IMR-90 (cell line): ENCODE measurements around the gene H1-8. TPM values are rescaled to one million over a fixed set of nuclear protein-coding genes. Genes with fewer than 3 reads are reported as not detected.

Source experiments
- ATAC-seq: fragments of 200-7000 bp; cut with Tn5 transposase; 2 replicates; pipeline ENCODE4 v1.9.1; 2020; ENCODE audit warnings: low read depth, mild to moderate bottlenecking, moderate library complexity
- BruUV-seq: library from RNA; stranded (reverse); fragments of 400-500 nt; replicated peaks from 2 replicates; lab custom pipeline; 2021; lab: Mats Ljungman, UMichigan
- CTCF ChIA-PET: fragments of 300-600 bp; formaldehyde crosslinking; extraction: SDS; loops from one replicate; lab custom pipeline; 2021; ENCODE audit warnings: antibody characterized with exemption; lab: Yijun Ruan, JAX
- POLR2A ChIA-PET: fragments of 300-600 bp; sonication (Branson Sonifier 250); formaldehyde crosslinking; loops from one replicate; lab custom pipeline; 2022; ENCODE audit warnings: antibody characterized with exemption; ENCODE audit not compliant: unreplicated experiment; lab: Charles Lee
- DNase-seq: peaks from one replicate; pipeline ENCODE4 v3.0.0; 2013
- H2AFZ ChIP-seq: replicated peaks from 2 replicates; pipeline ENCODE3; 2013; ENCODE audit warnings: low read length, mild to moderate bottlenecking; ENCODE audit not compliant: poor library complexity
- H2AK5ac ChIP-seq: 2 replicates; pipeline ENCODE4 v1.6.1; 2013; ENCODE audit warnings: low read depth, low read length, inconsistent platforms
- H2AK9ac ChIP-seq: replicated peaks from 2 replicates; pipeline ENCODE3; 2013; ENCODE audit warnings: mild to moderate bottlenecking, low read depth, low read length, moderate library complexity; ENCODE audit not compliant: poor library complexity
- H2BK120ac ChIP-seq: 2 replicates; pipeline ENCODE4 v1.6.1; 2013; ENCODE audit warnings: low read depth, low read length, inconsistent platforms
- H2BK15ac ChIP-seq: 3 replicates; pipeline ENCODE4 v1.6.1; 2013; ENCODE audit warnings: low read depth, low read length, inconsistent platforms
- H2BK20ac ChIP-seq: 2 replicates; pipeline ENCODE4 v1.6.1; 2013; ENCODE audit warnings: low read depth, mild to moderate bottlenecking, inconsistent platforms, low read length, moderate library complexity
- H2BK5ac ChIP-seq: 2 replicates; pipeline ENCODE4 v1.6.1; 2013; ENCODE audit warnings: mild to moderate bottlenecking, low read depth, low read length, inconsistent platforms; ENCODE audit not compliant: poor library complexity, severe bottlenecking
- H3K14ac ChIP-seq: replicated peaks from 2 replicates; pipeline ENCODE4 v1.6.1; 2013; ENCODE audit warnings: low read depth, low read length, inconsistent platforms
- H3K18ac ChIP-seq: 2 replicates; pipeline ENCODE4 v1.6.1; 2013; ENCODE audit warnings: low read depth, low read length, control low read depth
- H3K23ac ChIP-seq: 2 replicates; pipeline ENCODE4 v1.6.1; 2013; ENCODE audit warnings: low read depth, low read length, inconsistent platforms
- H3K27ac ChIP-seq: 2 replicates; pipeline ENCODE4 v1.5.1; 2013; ENCODE audit warnings: mild to moderate bottlenecking, control low read depth, low read length; ENCODE audit not compliant: insufficient read depth
- H3K27me3 ChIP-seq: 2 replicates; pipeline ENCODE4 v1.6.1; 2013; ENCODE audit warnings: low read length; ENCODE audit not compliant: control insufficient read depth, insufficient read depth
- H3K36me3 ChIP-seq: 2 replicates; pipeline ENCODE4 v1.6.1; 2013; ENCODE audit warnings: low read length, mixed read lengths; ENCODE audit not compliant: control insufficient read depth, insufficient read depth
- H3K4ac ChIP-seq: 2 replicates; pipeline ENCODE4 v1.6.1; 2013; ENCODE audit warnings: low read depth, low read length, inconsistent platforms
- H3K4me1 ChIP-seq: 2 replicates; pipeline ENCODE4 v1.6.1; 2013; ENCODE audit warnings: low read length, mixed read lengths; ENCODE audit not compliant: control insufficient read depth, insufficient read depth
- H3K4me2 ChIP-seq: 2 replicates; pipeline ENCODE4 v1.6.1; 2013; ENCODE audit warnings: low read depth, mild to moderate bottlenecking, control low read depth, low read length, moderate library complexity
- H3K4me3 ChIP-seq: 2 replicates; pipeline ENCODE4 v1.5.1; 2013; ENCODE audit warnings: low read depth, mild to moderate bottlenecking, control low read depth, low read length, moderate library complexity; ENCODE audit not compliant: insufficient read depth
- H3K56ac ChIP-seq: 2 replicates; pipeline ENCODE4 v1.6.1; 2013; ENCODE audit warnings: low read length, inconsistent platforms; ENCODE audit not compliant: insufficient read depth; ENCODE audit errors: extremely low read depth
- H3K79me1 ChIP-seq, 2 experiments: 2 replicates each; pipeline ENCODE4 v1.6.1; 2013; ENCODE audit warnings: low read length in 2 of 2, inconsistent platforms in 1 of 2, low read depth in 1 of 2
- H3K9ac ChIP-seq: 2 replicates; pipeline ENCODE4 v1.6.1; 2013; ENCODE audit warnings: low read depth, low read length, control low read depth
- H3K9me1 ChIP-seq: 2 replicates; pipeline ENCODE4 v1.6.1; 2013; ENCODE audit warnings: low read length, inconsistent platforms; ENCODE audit not compliant: insufficient read depth
- H3K9me3 ChIP-seq: 2 replicates; pipeline ENCODE4 v1.6.1; 2013; ENCODE audit warnings: low read length; ENCODE audit not compliant: control insufficient read depth, insufficient read depth
- H4K20me1 ChIP-seq: 2 replicates; pipeline ENCODE4 v1.6.1; 2013; ENCODE audit warnings: low read length, inconsistent platforms; ENCODE audit not compliant: insufficient read depth
- H4K5ac ChIP-seq: 2 replicates; pipeline ENCODE4 v1.6.1; 2013; ENCODE audit warnings: mild to moderate bottlenecking, low read depth, low read length, control low read depth
- H4K8ac ChIP-seq, 2 experiments: 2 replicates each; pipeline ENCODE4 v1.6.1; 2013; ENCODE audit warnings: low read depth in 2 of 2, low read length in 2 of 2, control low read depth in 1 of 2, inconsistent platforms in 1 of 2
- H4K91ac ChIP-seq: 2 replicates; pipeline ENCODE4 v1.6.1; 2013; ENCODE audit warnings: low read depth, low read length, inconsistent platforms; ENCODE audit not compliant: insufficient read depth
- BHLHE40 ChIP-seq: fragments of 150-350 bp; IDR thresholded peaks from 2 replicates; pipeline ENCODE4 v1.6.1; 2016; ENCODE audit warnings: mild to moderate bottlenecking, low read depth, low read length
- CEBPB ChIP-seq: IDR thresholded peaks from 2 replicates; pipeline ENCODE4 v1.6.1; 2012; ENCODE audit warnings: low read depth, low read length, improper control_type of control experiment
- CHD1 ChIP-seq: IDR thresholded peaks from 2 replicates; pipeline ENCODE4 v1.6.1; 2012; ENCODE audit warnings: low read depth, low read length, improper control_type of control experiment
- CTCF ChIP-seq: conservative IDR thresholded peaks from 2 replicates; pipeline ENCODE4 v1.5.1; 2012; ENCODE audit warnings: mild to moderate bottlenecking, low read depth, low read length, improper control_type of control experiment
- ELK1 ChIP-seq: fragments of 150-350 bp; IDR thresholded peaks from 2 replicates; pipeline ENCODE4 v1.6.1; 2016; ENCODE audit warnings: low read depth, mild to moderate bottlenecking, low read length, moderate library complexity, borderline replicate concordance
- FOS ChIP-seq: fragments of 150-350 bp; IDR thresholded peaks from 2 replicates; pipeline ENCODE4 v1.6.1; 2016; ENCODE audit warnings: low read depth, low read length
- MAFK ChIP-seq: IDR thresholded peaks from 2 replicates; pipeline ENCODE4 v1.6.1; 2012; ENCODE audit warnings: low read depth, low read length, improper control_type of control experiment
- MAZ ChIP-seq: IDR thresholded peaks from 2 replicates; pipeline ENCODE4 v1.6.1; 2012; ENCODE audit warnings: low read depth, mild to moderate bottlenecking, low read length, improper control_type of control experiment, moderate library complexity, borderline replicate concordance
- MXI1 ChIP-seq: IDR thresholded peaks from 2 replicates; pipeline ENCODE4 v1.6.1; 2012; ENCODE audit warnings: low read depth, mild to moderate bottlenecking, low read length, moderate library complexity, borderline replicate concordance
- NFE2L2 ChIP-seq: fragments of 150-350 bp; IDR thresholded peaks from 2 replicates; pipeline ENCODE4 v1.6.1; 2016; ENCODE audit warnings: low read depth, mild to moderate bottlenecking, low read length
- POLR2A ChIP-seq: IDR thresholded peaks from 2 replicates; pipeline ENCODE4 v1.6.1; 2012; ENCODE audit warnings: mild to moderate bottlenecking, low read depth, low read length
- RAD21 ChIP-seq: IDR thresholded peaks from 2 replicates; pipeline ENCODE4 v1.6.1; 2012; ENCODE audit warnings: low read length, improper control_type of control experiment
- RCOR1 ChIP-seq: IDR thresholded peaks from 2 replicates; pipeline ENCODE4 v1.6.1; 2012; ENCODE audit warnings: mild to moderate bottlenecking, low read length, improper control_type of control experiment; ENCODE audit not compliant: insufficient replicate concordance
- RFX5 ChIP-seq: IDR thresholded peaks from 2 replicates; pipeline ENCODE4 v1.8.0; 2012; ENCODE audit warnings: low read depth, mild to moderate bottlenecking, low read length, moderate library complexity
- SMC3 ChIP-seq: fragments of 150-350 bp; IDR thresholded peaks from 2 replicates; pipeline ENCODE4 v1.6.1; 2016; ENCODE audit warnings: low read depth, mild to moderate bottlenecking, antibody characterized with exemption, low read length, moderate library complexity
- USF2 ChIP-seq: fragments of 150-350 bp; IDR thresholded peaks from 2 replicates; pipeline ENCODE4 v1.6.1; 2017; ENCODE audit warnings: mild to moderate bottlenecking, antibody characterized with exemption, low read length, low read depth
- WGBS, 2 experiments: methylation state at CpG; one replicate each; pipeline versions ENCODE4 v1.1.5 to v1.1.7; 2013; ENCODE audit warnings: missing lambda C conversion rate in 2 of 2; ENCODE audit not compliant: insufficient read length in 1 of 2; ENCODE audit errors: extremely low coverage in 2 of 2; 5-methylcytosine and 5-hydroxymethylcytosine counted together
- dilution Hi-C: fragments of 300-500 bp; cut with HindIII; formaldehyde crosslinking; loops from one replicate; pipeline ENCODE4 v1.14.3; 2018; ENCODE audit warnings: low sequenced_read_pairs; ENCODE audit not compliant: unreplicated experiment
- in situ Hi-C: fragments of 300-500 bp; cut with MboI; formaldehyde crosslinking; loops from 3 replicates; pipeline ENCODE4 v1.14.3; 2019; ENCODE audit warnings: low sequenced_read_pairs, inconsistent platforms, mixed read lengths
- intact Hi-C: fragments of 100-400 bp; cut with micrococcal nuclease; formaldehyde crosslinking; loops from 2 replicates; pipeline ENCODE4 v1.10.0; 2022
- polyA plus RNA-seq, 3 experiments: library from polyadenylated mRNA; depleted of rRNA; stranded (reverse); fragments of >200 nt; gene quantifications; 2 replicates each; pipeline ENCODE4 v1.2.3, GENCODE V29; 2012; ENCODE audit warnings: low replicate concordance in 1 of 3
- total RNA-seq: library from RNA; depleted of rRNA; stranded (reverse); fragments of >200 nt; gene quantifications from 2 replicates; pipeline ENCODE4 v1.2.3, GENCODE V29; 2012

The H1-8 gene
- total and polyA plus RNA-seq, 2 of the 4 experiments (the other 2 are of a cell fraction): not detected

- H3K18ac ChIP-seq: no peak overlapping the region
- no peaks in the 10 kb centered on the region for H4K20me1 ChIP-seq
- H3K9me1 ChIP-seq: peaks cover 8% of the 10 kb centered on the region
- no peaks in the 10 kb centered on the region for H3K36me3 ChIP-seq
- H3K9ac ChIP-seq: no peak overlapping the region
- no peak overlapping the region for H3K23ac ChIP-seq
- no peak overlapping the region for H4K8ac ChIP-seq
- no peak for DNase-seq
- TF ChIP-seq CEBPB (no peak), RCOR1 (no peak), CHD1 (no peak), POLR2A (no peak), MAFK (no peak), RAD21 (no peak), CTCF (no peak), USF2 (no peak), MAZ (no peak), FOS (no peak), MXI1 (no peak), NFE2L2 (no peak), BHLHE40 (no peak), SMC3 (no peak), RFX5 (no peak), ELK1 (no peak)
- H2BK20ac ChIP-seq: no peak overlapping the region
- H2BK5ac ChIP-seq: no peak overlapping the region
- H4K5ac ChIP-seq: no peak overlapping the region
- in situ Hi-C loops: no loop called here
- no peak overlapping the region for H3K4ac ChIP-seq
- H2AFZ ChIP-seq: no peak overlapping the region
- peaks cover 14% of the 10 kb centered on the region for H3K4me1 ChIP-seq
- H3K79me1 ChIP-seq: no peaks in the 10 kb centered on the region
- H4K91ac ChIP-seq: no peak overlapping the region
- H3K9me3 ChIP-seq: no peaks in the 10 kb centered on the region
- POLR2A ChIA-PET: no interaction called here
- 100% methylated on average over 3 of the region's 11 CpGs; no CpG with 5 or more reads in 1 of the 2 experiments for WGBS, 2 experiments
- no peak overlapping the region for H3K4me2 ChIP-seq
- no TSS peak for BruUV-seq
- no peak overlapping the region for H3K14ac ChIP-seq
- H3K27ac ChIP-seq: no peak overlapping the region
- dilution Hi-C loops: no loop called here
- no peak overlapping the region for H2BK120ac ChIP-seq
- H2AK5ac ChIP-seq: no peak overlapping the region
- no peak overlapping the region for H3K4me3 ChIP-seq
- no peak overlapping the region for H2AK9ac ChIP-seq
- peaks cover 3% of the 10 kb centered on the region; the same call in 1 of the 2 replicates for H3K27me3 ChIP-seq
- CTCF ChIA-PET: no interaction called here
- no peak overlapping the region for H3K56ac ChIP-seq
- intact Hi-C loops: no loop called here
- no peak overlapping the region for H2BK15ac ChIP-seq
- ATAC-seq: no peak
These were observed 11.3 kb upstream of the H1-8 start for GRCh38 chr3:129531699-129532098.
